SK-N-SH (cell line): ENCODE results near the gene MT1E. TPM values are rescaled to one million over a fixed set of nuclear protein-coding genes. Genes with fewer than 3 reads are reported as not detected.

Experiments used
- CTCF ChIA-PET: fragments of 300-600, 350-600 bp; formaldehyde crosslinking; extraction: SDS; loops from one replicate; lab custom pipeline; 2021; lab: Yijun Ruan, JAX
- POLR2A ChIA-PET: fragments of 350-600 bp; sonication (Branson Sonifier 250); formaldehyde crosslinking; extraction: SDS; loops from one replicate; lab custom pipeline; 2020; ENCODE audit warnings: antibody characterized with exemption, inconsistent platforms; lab: Yijun Ruan, JAX
- DNase-seq: peaks from one replicate; pipeline ENCODE4 v3.0.0; 2012
- H2AFZ ChIP-seq: fragments of 200-600 bp; sonication (generic); 2 replicates; pipeline ENCODE4 v1.8.1; 2016; ENCODE audit warnings: antibody characterized with exemption, mild to moderate bottlenecking, low read depth
- H3F3A ChIP-seq: fragments of 200-600 bp; sonication (generic); replicated peaks from 2 replicates; pipeline ENCODE3; 2016; ENCODE audit warnings: antibody characterized with exemption, mild to moderate bottlenecking; ENCODE audit not compliant: insufficient read depth
- H3K27ac ChIP-seq, 2 experiments: fragments of 200-500 bp in 1 of 2; fragments of 200-600 bp in 1 of 2; sonication (Bioruptor generic) in 1 of 2; sonication (generic), shearing (Covaris generic) in 1 of 2; 2 replicates each; pipeline versions ENCODE4 v1.5.1 to v1.6.1; 2014 to 2016; ENCODE audit warnings: low read depth in 2 of 2, inconsistent platforms in 1 of 2, low read length in 1 of 2, mild to moderate bottlenecking in 1 of 2, mixed read lengths in 1 of 2
- H3K27me3 ChIP-seq: fragments of 200-600 bp; sonication (generic), shearing (Covaris generic); 2 replicates; pipeline ENCODE4 v1.6.1; 2016; ENCODE audit warnings: mixed run types; ENCODE audit not compliant: insufficient read depth
- H3K36me3 ChIP-seq, 2 experiments: fragments of 200-500 bp in 1 of 2; fragments of 200-600 bp in 1 of 2; sonication (Bioruptor generic) in 1 of 2; sonication (generic) in 1 of 2; replicated peaks in 1 of 2; 2 replicates each; pipeline versions ENCODE3 to v1.5.1; 2014 to 2016; ENCODE audit warnings: low read length in 1 of 2, mild to moderate bottlenecking in 1 of 2; ENCODE audit not compliant: insufficient read depth in 2 of 2, control insufficient read depth in 1 of 2
- H3K4me1 ChIP-seq, 2 experiments: fragments of 200-500 bp in 1 of 2; fragments of 200-600 bp in 1 of 2; sonication (Bioruptor generic) in 1 of 2; sonication (generic), shearing (Covaris generic) in 1 of 2; 2 replicates each; pipeline versions ENCODE4 v1.5.1 to v1.6.1; 2014 to 2016; ENCODE audit warnings: low read depth in 1 of 2, low read length in 1 of 2, mixed run types in 1 of 2; ENCODE audit not compliant: insufficient read depth in 2 of 2, control insufficient read depth in 1 of 2
- H3K4me2 ChIP-seq: fragments of 200-600 bp; sonication (generic), shearing (Covaris generic); 2 replicates; pipeline ENCODE4 v1.6.1; 2017; ENCODE audit warnings: mixed run types
- H3K4me3 ChIP-seq, 2 experiments: fragments of 200-500 bp in 1 of 2; fragments of 200-600 bp in 1 of 2; sonication (Bioruptor generic) in 1 of 2; sonication (generic), shearing (Covaris generic) in 1 of 2; 2 replicates each; pipeline versions ENCODE4 v1.5.1 to v1.8.1; 2014 to 2016; ENCODE audit warnings: low read depth in 2 of 2, inconsistent platforms in 1 of 2, low read length in 1 of 2, mild to moderate bottlenecking in 1 of 2, mixed read lengths in 1 of 2, moderate library complexity in 1 of 2
- H3K79me2 ChIP-seq: fragments of 200-600 bp; sonication (generic); 2 replicates; pipeline ENCODE4 v1.8.1; 2017; ENCODE audit warnings: mild to moderate bottlenecking; ENCODE audit not compliant: insufficient read depth
- H3K9ac ChIP-seq: fragments of 200-600 bp; sonication (generic); 2 replicates; pipeline ENCODE4 v1.6.1; 2017; ENCODE audit warnings: mixed run types
- H3K9me2 ChIP-seq: fragments of 200-600 bp; sonication (generic); 2 replicates; pipeline ENCODE4 v1.6.1; 2017; ENCODE audit warnings: mixed run types
- H3K9me3 ChIP-seq: fragments of 200-600 bp; sonication (generic); 2 replicates; pipeline ENCODE4 v1.6.1; 2017; ENCODE audit warnings: mixed run types, mild to moderate bottlenecking, moderate library complexity
- H4K20me1 ChIP-seq: fragments of 200-600 bp; sonication (generic); 2 replicates; pipeline ENCODE4 v1.6.1; 2017; ENCODE audit warnings: mild to moderate bottlenecking, mixed run types; ENCODE audit not compliant: insufficient read depth
- CTCF ChIP-seq: fragments of 200-600 bp; sonication (generic); IDR thresholded peaks from 2 replicates; pipeline ENCODE4 v1.6.1; 2017; ENCODE audit warnings: antibody characterized with exemption, mild to moderate bottlenecking, moderate library complexity
- EZH2phosphoT487 ChIP-seq: fragments of 200-600 bp; sonication (generic); IDR thresholded peaks from 2 replicates; pipeline ENCODE4 v1.6.1; 2017; ENCODE audit warnings: low read depth, mixed run types, mild to moderate bottlenecking, antibody characterized with exemption, moderate library complexity, borderline replicate concordance
- FOSL2 ChIP-seq: IDR thresholded peaks from 2 replicates; pipeline ENCODE4 v1.4.0; 2012; ENCODE audit warnings: low read depth, mild to moderate bottlenecking, moderate library complexity, borderline replicate concordance
- FOXM1 ChIP-seq: IDR thresholded peaks from 2 replicates; pipeline ENCODE4 v1.4.0; 2012; ENCODE audit warnings: low read depth, mild to moderate bottlenecking
- JUND ChIP-seq: IDR thresholded peaks from 2 replicates; pipeline ENCODE4 v1.4.0; 2012
- MEF2A ChIP-seq: IDR thresholded peaks from 2 replicates; pipeline ENCODE4 v1.4.0; 2012; ENCODE audit warnings: low read depth, borderline replicate concordance
- PBX3 ChIP-seq: IDR thresholded peaks from 2 replicates; pipeline ENCODE4; 2012
- POLR2AphosphoS5 ChIP-seq: IDR thresholded peaks from 2 replicates; pipeline ENCODE4 v1.6.1; 2012; ENCODE audit warnings: low read depth, low read length
- RAD21 ChIP-seq: IDR thresholded peaks from 2 replicates; pipeline ENCODE4 v1.6.1; 2012; ENCODE audit warnings: mild to moderate bottlenecking, low read length
- REST ChIP-seq: IDR thresholded peaks from 2 replicates; pipeline ENCODE4 v1.6.1; 2012; ENCODE audit warnings: mild to moderate bottlenecking, low read depth, low read length, moderate library complexity
- RFX5 ChIP-seq: IDR thresholded peaks from 2 replicates; pipeline ENCODE4 v1.6.1; 2012; ENCODE audit warnings: mild to moderate bottlenecking, improper control_type of control experiment, low read length
- RXRA ChIP-seq: IDR thresholded peaks from 2 replicates; pipeline ENCODE4 v1.4.0; 2012; ENCODE audit warnings: low read depth, mild to moderate bottlenecking, borderline replicate concordance
- SMC3 ChIP-seq: IDR thresholded peaks from 2 replicates; pipeline ENCODE4 v1.6.1; 2012; ENCODE audit warnings: low read depth, low read length, improper control_type of control experiment
- TAF1 ChIP-seq: IDR thresholded peaks from 2 replicates; pipeline ENCODE4 v1.6.1; 2012; ENCODE audit warnings: low read depth, mild to moderate bottlenecking, low read length, moderate library complexity, borderline replicate concordance
- WGBS: methylation state at CpG from one replicate; pipeline ENCODE4 v1.1.6; 2017; ENCODE audit warnings: low lambda C conversion rate; 5-methylcytosine and 5-hydroxymethylcytosine counted together
- polyA plus RNA-seq, 3 experiments: library from polyadenylated mRNA; depleted of rRNA; stranded (reverse); fragments of >200 nt; gene quantifications; 2 replicates each; pipeline ENCODE4 v1.2.3, GENCODE V29; 2012

MT1E gene
- polyA plus RNA-seq, 1 of the 3 experiments (the other 2 are of a cell fraction): 205 TPM

- no peak for TF ChIP-seq REST
Measured at GRCh38 chr16:56576585-56577299, 48.8 kb upstream of the MT1E start (continued).

- H3K4me2 ChIP-seq: no peak overlapping the region
- no peaks in the 10 kb centered on the region for H3K9me3 ChIP-seq
- no peak overlapping the region for H3K4me3 ChIP-seq
- ChIA-PET CTCF (interaction anchor here (0.6 to 2.6 kb wide), 14 partner anchors 9 to 212 kb away, joined by 3 to 38 read pairs (median 4); no protein-coding TSS in a partner anchor), POLR2A (no interaction called here)
- no peaks in the 10 kb centered on the region for H3K27me3 ChIP-seq
- H3K9me2 ChIP-seq: no peaks in the 10 kb centered on the region
- H3K79me2 ChIP-seq: no peaks in the 10 kb centered on the region
- H3K4me1 ChIP-seq: no peaks in the 10 kb centered on the region
- no peak overlapping the region for H3K9ac ChIP-seq
- no peaks in the 10 kb centered on the region for H4K20me1 ChIP-seq
- H3K27ac ChIP-seq: no peak overlapping the region
- no peak for DNase-seq
- no peaks in the 10 kb centered on the region for H3F3A ChIP-seq
- H2AFZ ChIP-seq: no peak overlapping the region
- 73% methylated on average over 4 of the region's 4 CpGs for WGBS
- no peak for TF ChIP-seq REST
- TF ChIP-seq FOXM1: no peak
- TF ChIP-seq POLR2AphosphoS5: no peak
- TF ChIP-seq TAF1: no peak
- no peak for TF ChIP-seq CTCF
- no peak for TF ChIP-seq FOSL2
- TF ChIP-seq MEF2A: no peak
- no peak for TF ChIP-seq PBX3
- no peak for TF ChIP-seq RXRA
- no peak for TF ChIP-seq RAD21
- TF ChIP-seq RFX5: no peak
- TF ChIP-seq EZH2phosphoT487: no peak
- TF ChIP-seq JUND: no peak
- TF ChIP-seq SMC3: no peak
- H3K36me3 ChIP-seq: no peaks in the 10 kb centered on the region
Measured at GRCh38 chr16:56577300-56577625, 48.3 kb upstream of the MT1E start.
